ENCODE measurements around the gene NKX1-1.

DNA sequence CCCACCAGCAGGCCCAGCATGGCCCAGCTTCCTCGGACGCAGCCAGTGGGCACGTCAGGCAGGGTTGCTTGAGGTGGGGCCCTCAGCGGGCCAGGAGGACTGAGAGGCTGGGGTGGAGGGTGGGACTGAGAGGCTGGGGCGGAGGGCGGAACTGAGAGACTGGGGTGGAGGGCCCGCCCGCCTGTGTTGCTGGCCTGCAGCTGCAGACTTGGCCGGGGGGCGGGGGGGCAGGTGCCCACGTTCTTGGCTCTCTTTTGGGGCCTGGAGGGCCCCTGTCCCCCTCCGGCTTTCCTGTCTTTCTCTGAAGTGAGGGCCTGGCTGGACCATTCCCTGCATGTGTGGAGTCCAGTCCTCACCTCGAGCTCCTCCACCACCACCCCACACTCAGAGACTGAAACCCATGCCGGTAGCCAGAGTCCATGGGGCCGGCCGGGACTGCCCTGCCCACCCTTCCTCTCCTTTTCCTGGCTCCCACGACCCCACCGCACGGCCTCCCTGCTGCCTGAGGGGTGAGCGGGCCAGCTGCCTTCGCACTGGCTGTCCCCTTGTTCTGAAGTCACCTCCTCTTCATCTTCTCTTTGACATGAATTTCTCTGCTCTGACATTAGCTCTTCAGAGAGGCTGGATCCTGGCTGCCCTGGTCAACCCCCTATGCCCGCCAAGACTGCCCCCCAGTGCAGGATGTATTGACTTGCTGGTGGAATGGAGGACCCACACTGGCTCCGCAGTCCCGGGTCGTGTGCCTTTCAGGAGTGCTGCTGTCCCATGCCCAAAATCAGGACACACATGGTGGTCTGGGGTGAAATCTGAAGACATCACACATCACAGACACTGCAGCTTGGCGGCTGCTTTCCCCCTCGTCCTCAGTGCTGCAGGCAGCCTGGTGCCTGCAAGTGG lies 10.1 kb upstream of the NKX1-1 start:
- TF ChIP-seq, protein P1, sequence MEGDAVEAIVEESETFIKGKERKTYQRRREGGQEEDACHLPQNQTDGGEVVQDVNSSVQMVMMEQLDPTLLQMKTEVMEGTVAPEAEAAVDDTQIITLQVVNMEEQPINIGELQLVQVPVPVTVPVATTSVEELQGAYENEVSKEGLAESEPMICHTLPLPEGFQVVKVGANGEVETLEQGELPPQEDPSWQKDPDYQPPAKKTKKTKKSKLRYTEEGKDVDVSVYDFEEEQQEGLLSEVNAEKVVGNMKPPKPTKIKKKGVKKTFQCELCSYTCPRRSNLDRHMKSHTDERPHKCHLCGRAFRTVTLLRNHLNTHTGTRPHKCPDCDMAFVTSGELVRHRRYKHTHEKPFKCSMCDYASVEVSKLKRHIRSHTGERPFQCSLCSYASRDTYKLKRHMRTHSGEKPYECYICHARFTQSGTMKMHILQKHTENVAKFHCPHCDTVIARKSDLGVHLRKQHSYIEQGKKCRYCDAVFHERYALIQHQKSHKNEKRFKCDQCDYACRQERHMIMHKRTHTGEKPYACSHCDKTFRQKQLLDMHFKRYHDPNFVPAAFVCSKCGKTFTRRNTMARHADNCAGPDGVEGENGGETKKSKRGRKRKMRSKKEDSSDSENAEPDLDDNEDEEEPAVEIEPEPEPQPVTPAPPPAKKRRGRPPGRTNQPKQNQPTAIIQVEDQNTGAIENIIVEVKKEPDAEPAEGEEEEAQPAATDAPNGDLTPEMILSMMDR (IDR thresholded peaks at IDR 0.05; ENCODE audit: low read depth, low read length) = no peak
- no peak for TF ChIP-seq MYC (IDR thresholded peaks at IDR 0.05; ENCODE audit: low read depth, low read length)
